HG03460 (cell line): ENCODE data around the gene ROR1.

Source experiments
- ATAC-seq: cut with Tn5 transposase; IDR thresholded peaks from one replicate; pipeline ENCODE4 v1.9.1; 2021; ENCODE audit not compliant: unreplicated experiment

The ROR1 gene

DNA sequence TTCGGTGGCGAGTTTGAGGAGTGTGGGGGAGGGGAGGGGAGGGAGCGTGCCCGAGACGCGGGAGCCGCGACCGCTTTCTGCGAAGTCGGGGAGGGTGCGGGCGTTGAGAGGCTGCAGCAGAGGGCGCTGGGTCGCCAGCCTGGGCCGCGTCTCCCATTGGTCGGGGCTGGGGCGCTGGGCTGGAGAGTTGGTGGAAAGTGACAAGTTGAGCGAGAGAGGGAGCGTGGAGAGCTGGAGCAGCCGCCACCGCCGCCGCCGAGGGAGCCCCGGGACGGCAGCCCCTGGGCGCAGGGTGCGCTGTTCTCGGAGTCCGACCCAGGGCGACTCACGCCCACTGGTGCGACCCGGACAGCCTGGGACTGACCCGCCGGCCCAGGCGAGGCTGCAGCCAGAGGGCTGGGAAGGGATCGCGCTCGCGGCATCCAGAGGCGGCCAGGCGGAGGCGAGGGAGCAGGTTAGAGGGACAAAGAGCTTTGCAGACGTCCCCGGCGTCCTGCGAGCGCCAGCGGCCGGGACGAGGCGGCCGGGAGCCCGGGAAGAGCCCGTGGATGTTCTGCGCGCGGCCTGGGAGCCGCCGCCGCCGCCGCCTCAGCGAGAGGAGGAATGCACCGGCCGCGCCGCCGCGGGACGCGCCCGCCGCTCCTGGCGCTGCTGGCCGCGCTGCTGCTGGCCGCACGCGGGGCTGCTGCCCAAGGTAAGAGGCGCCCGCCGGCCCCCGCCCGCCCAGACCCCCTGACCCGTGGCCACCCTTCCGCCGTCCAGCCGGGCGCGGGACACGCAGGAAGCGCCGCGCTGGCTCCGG lies at the start of gene ROR1:
TSS of gene ROR1 (plus strand) at position 203 of the 802 bp plus-strand sequence.
- peak; percentile 78 for ATAC-seq

DNA sequence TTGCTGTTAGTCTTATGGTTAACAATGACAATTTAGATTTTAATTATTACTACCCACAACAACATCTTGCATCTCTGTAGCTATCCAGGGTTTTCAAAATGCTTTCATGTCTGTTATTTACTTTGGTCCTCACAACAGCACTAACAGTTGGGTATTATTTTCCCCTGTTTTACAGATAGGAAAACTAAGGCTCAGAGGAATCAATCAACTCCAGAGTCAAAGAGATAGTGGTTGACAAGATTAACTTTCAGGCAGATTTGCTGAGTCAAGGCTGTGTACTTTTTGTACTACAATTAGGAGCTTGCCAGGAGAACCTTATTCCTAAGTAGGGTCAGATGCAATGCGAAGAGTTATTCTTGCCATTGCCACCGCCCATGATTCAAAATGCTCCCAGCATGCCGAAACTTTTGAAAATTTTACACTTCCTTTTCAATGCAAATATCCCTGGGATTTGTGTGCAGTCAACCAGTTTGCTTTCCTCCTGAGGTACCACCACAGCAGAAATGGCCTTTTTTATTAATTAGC lies 49.4 kb upstream of the ROR1 start:
- ATAC-seq, result no peak

DNA sequence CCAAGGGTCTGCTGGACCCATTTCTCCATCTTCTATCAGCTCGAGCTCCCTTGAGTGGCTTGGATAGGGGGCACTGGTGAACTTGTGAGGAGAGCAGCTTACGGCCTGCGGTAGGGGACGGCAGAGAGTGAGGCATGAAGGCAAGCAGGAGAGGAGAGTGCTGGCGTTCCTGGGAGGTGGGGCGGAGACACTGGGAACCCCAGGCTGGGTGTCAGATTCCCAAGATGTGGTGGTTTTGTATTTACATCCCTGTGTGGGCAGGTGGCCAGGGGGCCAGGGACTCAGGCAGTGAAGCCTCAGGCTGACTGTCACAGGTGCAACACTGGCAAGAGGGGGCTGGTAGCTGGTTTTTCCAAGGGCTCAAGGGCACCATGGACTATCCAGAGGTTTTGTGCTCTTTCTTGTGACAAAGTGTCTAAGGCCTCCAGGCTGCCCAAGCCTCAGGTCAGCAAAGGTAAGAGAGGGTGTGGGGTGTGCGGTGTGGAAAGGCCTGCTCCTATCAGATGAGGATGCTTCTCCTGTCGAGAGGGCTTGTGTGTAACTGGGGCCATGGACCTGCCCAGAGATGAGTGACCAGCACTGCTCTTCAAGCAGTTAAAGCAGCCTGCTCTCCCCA lies 45.1 kb upstream of the ROR1 start:
- no peak for ATAC-seq

DNA sequence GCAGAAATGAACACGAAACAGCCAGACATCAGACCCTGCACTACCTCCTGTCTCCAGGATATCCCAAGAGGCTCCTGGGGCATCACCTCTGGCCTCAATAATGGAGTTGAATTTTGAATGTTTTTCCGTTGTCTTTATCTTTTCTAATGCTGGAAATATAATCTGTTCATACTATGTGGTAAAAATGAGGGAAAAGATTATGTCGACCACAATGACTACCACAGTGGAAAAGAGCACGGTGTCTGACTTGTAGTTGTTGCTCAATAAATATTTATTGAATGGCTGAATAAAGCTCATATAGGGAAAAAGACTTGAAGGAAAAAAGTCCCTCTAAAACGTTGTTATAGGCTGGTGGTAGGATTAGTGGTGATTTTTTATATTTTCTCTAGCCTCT lies 44.6 kb upstream of the ROR1 start:
- ATAC-seq, result no peak

DNA sequence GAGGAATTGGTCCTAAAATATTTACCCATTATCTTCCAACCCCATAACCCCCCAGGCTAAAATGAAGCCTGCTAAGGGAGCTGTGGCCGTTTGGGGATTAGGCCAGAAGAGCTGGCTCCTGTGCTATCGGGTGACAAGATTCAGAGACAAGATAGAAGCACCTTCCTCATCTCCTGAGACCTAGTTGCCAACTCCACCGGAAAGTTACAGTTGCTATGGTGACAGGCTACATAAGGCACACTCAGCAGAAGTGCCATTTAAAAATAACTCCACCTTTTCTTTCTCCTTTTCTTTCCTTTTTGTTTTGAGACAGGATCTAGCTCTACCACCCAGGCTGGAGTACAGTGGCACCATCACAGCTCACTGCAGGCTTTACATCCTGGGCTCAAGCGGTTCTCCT lies 43.6 kb upstream of the ROR1 start:
- no peak for ATAC-seq

DNA sequence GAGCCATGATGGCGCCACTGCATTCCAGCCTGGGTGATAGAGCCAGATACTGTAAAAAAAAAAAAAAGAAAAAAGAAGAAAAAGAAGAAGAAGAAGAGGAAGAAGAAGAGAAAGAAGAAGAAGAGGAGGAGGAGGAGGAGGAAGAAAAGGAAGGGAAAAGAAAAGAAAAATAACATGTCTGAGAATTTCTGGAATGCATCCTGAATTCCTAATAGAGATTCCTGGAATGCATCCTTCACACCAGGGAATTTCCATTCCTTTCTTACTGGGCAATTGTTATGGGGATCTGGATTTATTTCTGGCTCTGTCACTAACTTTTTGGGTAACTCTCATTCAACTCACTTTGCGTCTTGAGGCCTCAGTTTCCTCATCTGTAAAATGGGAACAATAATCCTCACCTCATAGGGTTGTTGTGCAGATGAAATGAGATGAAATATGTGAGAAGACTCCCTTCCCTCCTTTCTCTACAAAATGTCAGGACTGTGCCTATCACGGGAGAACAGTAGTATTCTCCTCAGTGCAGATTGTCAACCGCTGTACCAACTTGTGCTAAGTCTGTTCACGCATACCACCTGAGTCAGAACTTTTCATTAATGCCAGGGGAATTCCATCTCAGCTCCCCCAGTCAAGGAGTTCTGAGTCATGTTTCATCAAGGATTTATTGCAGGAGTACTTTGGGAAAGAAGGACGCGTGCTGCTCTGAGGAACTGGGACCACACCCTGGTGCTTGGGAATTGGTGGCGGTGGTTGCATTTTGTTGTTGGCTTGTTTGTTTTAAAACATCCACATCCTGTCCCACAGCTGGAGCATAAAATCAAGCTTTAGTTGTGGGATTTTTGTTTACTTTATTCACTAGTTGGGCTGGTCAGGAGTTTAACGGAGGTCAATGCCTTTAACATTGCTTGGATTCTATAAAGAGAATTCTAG lies 42.4 kb upstream of the ROR1 start:
- no peak for ATAC-seq

DNA sequence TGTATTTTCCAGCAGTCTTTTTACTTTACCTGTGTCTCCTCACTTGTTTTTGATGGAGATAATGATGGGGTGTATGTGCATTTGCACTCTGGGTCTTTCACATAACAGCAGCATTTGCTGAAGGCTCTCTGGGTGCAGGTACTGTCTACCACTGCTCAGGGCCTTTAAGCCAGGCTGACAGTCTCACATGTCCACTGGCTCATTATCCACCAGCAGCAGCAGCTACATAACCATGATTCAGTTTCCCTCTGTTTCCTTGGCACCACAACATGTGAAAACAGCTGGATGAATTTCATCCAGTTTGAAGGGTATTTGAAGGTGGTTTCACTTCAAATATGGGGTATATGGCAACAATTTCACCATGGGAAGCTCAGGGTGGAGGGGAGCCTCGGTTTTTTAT lies 41.2 kb upstream of the ROR1 start:
- no peak for ATAC-seq

DNA sequence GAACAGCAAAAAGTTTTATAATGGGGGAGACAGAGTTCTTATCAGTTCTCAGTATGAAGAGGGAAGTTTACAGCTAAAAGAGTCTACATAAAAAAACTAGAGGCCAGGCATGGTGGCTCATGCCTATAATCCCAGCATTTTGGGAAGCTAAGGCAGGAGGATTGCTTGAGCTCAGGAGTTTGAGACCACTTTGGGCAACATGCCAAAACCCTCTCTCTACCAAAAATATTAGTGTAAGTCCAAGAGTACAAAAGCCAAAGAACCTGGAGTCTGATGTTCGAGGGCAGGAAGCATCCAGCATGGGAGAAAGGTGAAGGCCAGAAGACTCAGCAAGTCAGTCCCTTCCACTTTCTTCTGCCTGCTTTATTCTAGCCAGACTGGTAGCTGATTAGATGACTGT lies 35.0 kb upstream of the ROR1 start:
- ATAC-seq, result no peak

DNA sequence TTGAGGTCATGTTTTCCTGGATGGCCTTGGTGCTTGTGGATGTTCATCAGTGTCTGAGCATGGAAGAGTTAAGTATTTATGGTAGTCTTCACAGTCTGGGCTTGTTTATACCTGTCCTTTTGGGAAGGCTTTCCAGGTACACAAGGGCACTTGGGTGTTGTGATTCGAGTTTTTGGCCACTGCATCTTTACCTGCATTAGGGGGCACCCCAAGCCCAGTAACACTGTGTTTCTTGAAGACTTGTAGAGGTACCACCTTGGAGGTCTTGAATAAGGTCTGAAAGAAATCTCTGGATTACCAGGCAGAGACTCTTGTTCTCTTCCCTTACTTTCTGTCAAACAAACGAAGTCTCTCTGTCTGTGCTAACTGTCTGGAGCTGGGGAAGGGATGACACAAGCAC lies 34.4 kb upstream of the ROR1 start:
- ATAC-seq, result no peak

DNA sequence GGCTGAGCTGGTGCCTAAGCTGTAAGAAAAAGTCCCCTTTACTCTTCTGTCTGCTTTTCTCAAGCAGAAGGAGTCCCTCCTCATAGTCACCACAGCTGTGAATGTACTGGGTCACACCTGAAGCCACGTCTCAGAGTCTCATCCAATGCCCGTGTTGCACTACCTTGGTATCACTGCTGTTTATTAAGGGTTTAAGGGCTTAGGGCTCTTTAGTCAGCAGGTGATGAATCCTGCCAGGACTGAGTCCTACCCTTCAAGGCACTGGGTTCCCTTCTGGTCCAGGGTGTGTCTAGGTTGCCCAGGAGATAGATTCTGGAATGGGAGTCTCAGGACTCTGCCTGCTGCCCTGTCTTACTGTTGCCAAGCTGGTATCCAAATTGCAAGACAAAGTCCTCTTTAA lies 33.4 kb upstream of the ROR1 start:
- no peak for ATAC-seq

DNA sequence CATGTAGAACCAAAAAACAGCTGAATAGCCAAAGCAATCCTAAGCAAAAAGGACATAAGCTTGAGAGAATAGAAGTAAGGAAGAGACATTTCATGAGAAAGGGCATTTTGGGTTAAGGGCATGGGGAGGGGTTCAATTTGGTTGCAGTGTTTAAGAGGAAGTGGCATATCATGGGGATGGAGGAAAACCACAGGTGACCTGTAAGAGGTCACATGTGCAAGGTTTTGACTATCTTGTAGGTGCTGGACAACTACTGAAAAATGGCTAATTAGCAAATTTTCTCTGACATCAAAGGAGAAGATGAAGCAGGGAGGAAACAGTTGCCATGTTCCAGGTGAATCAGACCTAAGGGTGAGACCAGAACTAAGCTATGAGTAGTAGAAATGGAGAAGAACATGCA lies 31.3 kb upstream of the ROR1 start:
- no peak for ATAC-seq

DNA sequence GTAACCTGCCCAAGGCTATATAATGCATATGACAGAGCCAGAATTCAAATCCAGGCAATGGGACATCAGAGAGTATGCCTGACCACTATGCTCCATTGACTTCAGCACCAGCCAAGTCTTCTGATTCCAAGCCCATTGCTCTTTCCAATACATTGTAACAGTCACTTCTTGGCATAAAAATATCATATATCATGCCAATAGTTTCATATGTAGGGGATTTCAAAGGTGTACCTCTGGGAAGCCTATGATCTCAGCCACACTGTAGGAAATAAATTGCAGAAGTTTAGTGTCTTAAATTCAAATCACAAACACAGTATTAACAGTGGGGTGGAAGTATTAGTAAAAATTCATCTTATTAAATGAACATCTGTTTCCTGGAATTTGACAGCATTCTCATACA lies 30.0 kb upstream of the ROR1 start:
- no peak for ATAC-seq

DNA sequence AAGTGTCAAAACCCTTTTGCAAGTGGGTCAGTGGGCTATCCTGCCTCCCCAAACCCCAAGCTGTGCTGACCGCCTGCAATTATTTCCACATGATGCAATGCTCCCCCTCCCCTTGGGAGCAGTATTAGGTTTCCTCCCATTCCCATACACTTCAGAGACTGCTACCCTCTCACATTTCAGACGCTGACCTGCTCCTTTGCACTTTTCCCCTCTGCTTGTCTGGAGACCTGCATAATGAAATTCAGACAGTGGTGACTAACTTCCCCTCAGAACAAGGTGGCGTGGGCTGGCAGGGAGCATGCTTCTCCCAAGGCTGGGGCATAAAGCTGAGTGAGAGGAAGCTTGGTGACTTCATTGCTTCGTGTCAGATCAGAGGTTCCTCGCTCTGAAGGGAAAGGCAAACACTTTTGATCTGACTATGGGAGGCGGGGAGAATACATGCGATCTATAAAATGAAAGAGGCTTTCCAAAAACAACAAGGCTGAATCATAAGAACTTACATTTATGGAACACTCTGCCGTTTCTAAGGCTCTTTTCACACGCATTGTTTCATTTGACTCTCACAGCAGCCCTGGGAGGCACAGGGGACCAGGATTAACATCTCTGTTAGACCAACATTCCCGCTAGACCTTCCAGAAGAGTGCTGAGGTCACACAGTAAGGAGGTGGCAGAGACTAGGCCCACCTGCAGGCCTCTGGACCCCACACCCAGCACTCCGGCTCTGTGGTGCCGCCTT lies 27.5 kb upstream of the ROR1 start:
- ATAC-seq, result no peak

DNA sequence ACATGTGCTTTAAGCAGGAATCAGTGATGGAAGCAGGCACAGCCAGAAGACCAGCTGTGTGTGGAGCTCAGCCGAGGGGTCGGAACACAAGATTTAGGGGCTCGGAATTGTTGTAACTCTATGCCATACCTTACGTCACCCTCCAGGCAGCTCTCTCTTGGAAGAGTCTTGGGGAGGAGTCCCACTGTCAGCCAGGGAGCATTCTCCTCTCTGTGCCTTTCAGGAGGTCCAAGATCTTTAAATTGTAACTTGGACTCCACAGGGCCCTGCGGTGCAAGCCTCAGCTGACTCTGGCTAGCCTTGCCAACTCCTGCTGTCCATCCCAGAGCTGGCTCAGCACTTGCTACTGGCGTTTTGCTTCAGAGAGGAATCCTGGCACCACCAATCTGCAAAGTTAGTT lies 26.4 kb upstream of the ROR1 start:
- ATAC-seq, result no peak

DNA sequence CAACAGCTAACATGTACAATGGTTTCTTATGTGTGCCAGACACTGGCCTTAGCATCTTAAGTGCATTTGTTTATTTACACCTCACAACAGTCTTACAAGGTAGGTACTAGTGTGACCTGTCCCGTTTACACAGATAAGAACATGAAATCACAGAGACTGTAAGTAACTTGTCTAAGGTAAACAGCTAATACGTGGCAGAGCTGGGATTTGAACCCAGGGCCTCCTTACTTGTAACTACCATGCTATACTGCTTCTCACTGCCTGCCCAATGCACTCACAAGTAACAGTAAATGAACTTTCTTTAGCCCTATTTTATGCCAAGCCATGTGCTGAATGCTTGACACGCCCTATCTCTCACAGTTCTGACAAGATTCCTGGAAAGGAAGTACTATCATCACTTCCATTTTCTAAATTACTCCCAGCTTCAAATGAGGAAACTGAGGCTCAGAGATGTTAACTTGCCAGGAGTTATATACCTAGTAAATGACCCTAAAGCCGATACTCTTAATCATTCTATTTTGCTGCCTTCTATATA lies 25.7 kb upstream of the ROR1 start:
- ATAC-seq, result no peak

DNA sequence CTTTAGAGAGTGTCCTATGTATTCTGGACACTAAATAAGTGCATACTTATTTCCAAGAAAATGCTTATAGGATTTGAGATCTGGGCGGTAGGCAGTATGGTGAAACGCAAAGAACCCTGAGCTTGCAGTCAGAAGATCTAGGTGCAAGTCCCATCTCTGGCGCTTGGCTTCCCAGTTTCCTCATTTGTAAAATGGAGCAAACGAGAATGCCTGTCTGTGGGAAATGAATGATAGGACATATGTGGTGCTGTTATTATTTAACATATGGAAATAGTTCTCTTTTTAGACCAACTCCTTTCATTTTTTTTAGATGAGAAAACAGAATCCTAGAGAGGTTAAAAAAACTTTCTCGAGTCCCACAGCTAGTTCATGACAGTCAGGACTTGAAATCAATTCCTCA lies 25.2 kb upstream of the ROR1 start:
- no peak for ATAC-seq

DNA sequence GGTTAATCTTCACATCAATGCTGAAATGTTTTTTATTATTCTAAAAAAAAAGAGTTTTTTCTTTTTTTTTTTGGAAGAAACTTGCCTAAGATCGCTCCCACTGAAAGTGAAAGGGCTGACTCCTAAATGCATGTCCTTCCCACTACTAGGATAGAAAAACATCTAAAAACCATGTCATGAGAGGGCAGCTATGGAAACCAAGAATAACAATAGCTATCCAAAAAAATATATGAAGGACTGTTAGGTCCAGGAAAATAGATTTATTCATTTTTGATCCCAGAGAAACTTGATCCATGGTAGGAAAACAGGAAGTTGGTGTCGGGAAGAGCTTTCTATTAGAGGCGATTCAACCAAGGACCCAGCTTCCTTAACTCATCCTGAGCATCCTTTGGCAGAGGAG lies 23.1 kb upstream of the ROR1 start:
- ATAC-seq, result no peak

DNA sequence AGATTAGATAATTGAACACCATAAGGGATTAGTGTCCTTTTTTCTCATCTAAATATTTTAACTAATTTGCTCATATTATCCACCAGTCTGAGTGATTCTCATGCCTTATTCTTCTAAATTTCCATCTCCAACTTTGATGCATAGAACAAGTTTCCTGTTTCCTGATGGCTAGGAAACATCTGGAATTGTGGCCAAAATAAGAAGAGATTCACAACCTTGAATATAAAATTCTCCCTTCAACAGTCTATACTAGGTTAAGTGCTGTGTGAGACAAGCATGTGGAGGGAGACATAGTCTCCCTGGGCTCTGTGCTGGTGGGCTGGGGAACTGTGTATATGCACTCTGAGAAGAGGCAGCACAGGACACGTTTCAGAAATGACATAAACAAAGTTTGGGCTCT lies 21.6 kb upstream of the ROR1 start:
- no peak for ATAC-seq

DNA sequence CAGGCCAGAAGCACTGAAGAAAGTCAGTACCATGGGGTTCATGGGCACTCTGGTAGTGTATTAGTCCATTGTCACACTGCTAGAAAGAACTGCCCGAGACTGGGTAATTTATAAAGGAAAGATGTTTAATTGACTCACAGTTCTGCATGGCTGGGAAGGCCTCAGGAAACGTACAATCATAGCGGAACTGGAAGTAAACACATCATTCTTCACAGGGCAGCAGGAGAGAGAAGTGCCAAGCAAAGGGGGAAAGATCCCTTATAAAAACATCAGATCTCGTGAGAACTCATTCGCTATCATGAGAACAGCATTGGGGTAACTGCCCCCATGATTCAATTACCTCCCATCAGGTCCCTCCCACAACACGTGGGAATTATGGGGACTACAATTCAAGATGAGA lies 20.2 kb upstream of the ROR1 start:
- ATAC-seq, result no peak

DNA sequence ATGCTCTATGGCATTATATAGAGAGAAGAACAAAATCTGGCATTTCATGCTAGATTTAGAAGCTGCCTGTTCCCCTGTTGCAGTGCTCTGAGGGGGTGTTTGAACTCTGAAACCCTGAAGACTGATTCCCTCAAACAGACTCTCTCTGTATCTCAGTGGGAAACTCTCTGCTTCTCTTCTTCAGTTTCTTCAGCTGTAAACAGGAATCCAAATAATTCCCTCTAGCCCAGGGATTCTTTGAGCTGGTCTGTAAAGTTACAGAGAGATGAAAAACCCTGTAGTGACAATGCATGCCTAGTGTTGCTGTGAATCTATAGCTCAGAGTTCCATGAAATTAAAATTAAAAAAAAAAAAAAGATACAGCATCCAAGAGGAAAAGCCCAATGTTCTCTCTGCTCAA lies 17.0 kb upstream of the ROR1 start:
- no peak for ATAC-seq

DNA sequence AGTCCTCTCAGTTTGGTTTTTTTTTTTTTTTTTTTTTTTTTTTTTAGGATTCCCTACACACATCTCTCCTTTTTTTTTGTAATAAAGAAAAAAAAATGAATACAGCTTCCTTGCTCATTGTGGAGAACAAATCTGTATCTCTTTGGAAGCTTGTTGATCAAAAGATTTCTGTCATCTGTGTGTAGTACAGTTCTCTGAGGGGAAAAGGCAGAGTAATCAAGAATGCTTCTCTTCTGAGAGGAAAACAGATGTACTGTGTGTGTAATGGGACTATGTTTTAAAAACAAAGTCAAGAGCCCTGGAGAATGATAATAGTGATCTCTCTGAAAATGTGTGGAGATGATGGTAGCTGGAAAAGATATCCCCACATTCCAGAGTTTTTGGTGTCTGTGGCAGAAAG lies 16.5 kb upstream of the ROR1 start:
- no peak for ATAC-seq
